ENCODE data around the gene WDFY2.

DNA sequence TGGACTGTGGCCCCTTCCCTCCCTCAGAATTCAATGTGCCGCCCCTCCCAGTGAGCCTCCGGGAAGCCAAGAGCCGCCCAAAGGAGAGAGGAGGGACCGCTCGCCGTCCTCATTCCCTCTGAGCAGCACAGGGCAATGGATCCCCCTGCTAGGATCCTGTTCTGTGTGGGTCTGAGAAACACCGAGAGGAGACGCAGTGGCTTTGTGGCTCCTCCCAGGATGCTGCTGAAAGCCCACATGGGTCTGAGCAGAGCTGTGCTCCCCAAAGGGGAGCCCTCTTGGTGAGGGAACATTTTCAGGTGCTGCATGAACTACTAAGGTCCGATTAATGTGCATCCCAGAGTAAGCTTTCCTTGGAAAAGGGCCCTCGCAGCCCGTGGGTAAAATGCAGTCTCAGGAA lies 189.3 kb downstream of the WDFY2 start:
- TF ChIP-seq, protein P1, sequence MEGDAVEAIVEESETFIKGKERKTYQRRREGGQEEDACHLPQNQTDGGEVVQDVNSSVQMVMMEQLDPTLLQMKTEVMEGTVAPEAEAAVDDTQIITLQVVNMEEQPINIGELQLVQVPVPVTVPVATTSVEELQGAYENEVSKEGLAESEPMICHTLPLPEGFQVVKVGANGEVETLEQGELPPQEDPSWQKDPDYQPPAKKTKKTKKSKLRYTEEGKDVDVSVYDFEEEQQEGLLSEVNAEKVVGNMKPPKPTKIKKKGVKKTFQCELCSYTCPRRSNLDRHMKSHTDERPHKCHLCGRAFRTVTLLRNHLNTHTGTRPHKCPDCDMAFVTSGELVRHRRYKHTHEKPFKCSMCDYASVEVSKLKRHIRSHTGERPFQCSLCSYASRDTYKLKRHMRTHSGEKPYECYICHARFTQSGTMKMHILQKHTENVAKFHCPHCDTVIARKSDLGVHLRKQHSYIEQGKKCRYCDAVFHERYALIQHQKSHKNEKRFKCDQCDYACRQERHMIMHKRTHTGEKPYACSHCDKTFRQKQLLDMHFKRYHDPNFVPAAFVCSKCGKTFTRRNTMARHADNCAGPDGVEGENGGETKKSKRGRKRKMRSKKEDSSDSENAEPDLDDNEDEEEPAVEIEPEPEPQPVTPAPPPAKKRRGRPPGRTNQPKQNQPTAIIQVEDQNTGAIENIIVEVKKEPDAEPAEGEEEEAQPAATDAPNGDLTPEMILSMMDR (conservative IDR thresholded peaks at IDR 0.05), result no peak
- no peak for TF ChIP-seq EZH2 (IDR thresholded peaks at IDR 0.05; ENCODE audit: low read depth)

Measured in PC-9 (cell line).